NCI-H69 (cell line): ENCODE data around the gene ULK2.
A peak's percentile ranks its signal among the peaks of the same experiment; 100 is the strongest.
"Not testable (repeated sequence)": the region's sequence is repeated elsewhere in the genome, so short reads cannot be mapped to it uniquely, and the experiment has no call there.

Experiments used
- DNase-seq: peaks from one replicate; lab custom pipeline; 2025; lab: John Stamatoyannopoulos, UW

Gene ULK2

DNA sequence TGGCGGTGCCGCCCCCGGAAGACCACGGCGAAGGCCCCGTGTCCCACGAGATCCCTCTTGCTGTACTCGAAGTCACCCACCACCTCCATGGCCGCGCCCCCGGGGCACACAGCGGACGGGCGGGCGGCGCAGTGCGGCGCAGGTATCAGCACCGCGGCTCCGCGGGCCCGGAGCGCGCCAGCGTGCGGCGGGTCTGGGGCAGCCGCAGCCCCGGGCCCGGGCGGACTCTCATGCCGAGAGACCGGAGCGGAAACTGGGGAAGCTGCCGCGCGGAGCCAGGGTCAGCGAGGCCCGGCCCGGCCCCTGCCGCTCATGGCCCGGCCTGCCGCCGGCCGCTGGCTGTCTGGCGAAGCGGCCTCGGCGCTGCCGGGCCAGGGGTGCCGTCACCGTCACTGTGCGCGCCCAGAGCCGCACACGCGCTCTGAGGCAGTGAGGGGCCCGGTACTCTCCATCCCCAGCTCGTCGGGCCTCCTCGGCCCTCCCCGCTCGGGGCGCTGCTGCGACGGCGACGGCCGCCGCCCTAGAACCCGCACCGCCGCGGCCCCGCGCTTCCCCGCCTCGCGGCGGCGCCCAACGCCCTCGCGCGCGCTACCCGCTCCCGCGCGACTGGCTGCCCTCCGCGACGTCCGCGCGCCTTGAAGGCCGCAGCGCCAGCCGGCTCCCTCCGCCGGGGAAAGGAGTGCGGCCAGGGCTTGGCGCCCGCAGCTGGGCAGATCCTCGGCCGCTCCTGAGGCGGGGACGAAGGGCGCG lies at the start of gene ULK2:
ULK2 (minus strand) TSS at position 608 of the 750 bp plus-strand sequence; CDS start at position 89, 519 bp downstream.
- peak; percentile 82 for DNase-seq

GRCh38 chr17:19915245-19915978 lies 47.7 kb upstream of the ULK2 start:
- no peak for DNase-seq

DNA sequence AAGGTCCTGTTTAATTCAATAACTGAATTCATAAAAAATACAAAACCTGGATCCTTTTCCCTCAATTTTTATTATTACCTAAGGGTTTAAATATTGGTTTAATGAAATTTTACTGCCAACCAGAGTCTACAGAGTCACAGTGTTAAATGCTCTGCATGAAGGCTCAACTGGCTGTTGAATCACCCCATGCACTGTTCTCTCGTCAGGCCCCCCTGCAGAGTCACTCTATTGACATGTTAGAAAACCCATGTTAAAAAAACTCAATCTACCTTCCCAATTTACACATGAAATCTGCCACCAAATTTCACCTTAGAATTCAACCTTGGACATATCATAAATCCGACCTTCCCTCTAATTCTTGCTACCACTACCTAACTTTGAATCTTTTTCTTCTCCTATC lies 43.3 kb upstream of the ULK2 start:
- DNase-seq, result no peak

DNA sequence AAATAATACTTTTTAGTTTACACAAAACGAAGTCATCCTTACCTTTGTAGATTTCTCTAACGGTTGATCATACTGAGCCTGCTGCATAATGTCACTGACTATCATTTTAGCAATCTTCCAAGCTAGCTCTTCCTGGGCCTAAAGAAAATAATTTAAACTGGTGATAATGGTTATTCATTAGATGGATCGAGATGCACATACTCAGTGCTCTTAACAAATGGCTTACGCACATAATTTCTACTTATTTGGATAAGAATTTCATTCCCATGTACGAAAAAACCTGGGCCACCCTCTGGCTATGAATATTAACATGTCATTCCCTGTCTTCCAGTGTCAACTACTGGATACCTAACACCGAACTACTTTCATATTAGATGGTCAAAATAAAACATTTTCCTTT lies 41.4 kb upstream of the ULK2 start:
- DNase-seq, result no peak

GRCh38 chr17:19905502-19905901 lies 37.8 kb upstream of the ULK2 start:
- DNase-seq, result peak; percentile 5

DNA sequence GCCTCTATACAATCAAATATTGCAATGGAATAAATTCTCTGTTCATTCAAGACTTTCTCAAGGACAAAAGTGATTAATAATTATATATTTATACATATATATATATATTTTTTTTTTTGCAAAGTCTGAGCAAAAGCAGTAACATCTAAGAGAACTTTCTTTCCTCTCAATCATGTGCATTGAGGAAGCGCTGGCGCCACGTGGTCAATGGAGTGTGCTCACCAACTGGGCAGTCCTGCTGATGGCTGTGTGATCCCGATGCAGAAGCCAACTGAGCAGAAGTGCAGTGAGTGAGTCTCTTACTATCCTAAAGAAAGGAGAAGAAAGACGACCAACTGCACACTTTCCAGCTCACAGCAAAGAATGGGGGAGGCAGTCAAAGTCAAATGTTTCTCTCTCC lies 37.2 kb upstream of the ULK2 start:
- DNase-seq, result no peak

GRCh38 chr17:19904412-19904811 lies 36.7 kb upstream of the ULK2 start:
- no peak for DNase-seq

DNA sequence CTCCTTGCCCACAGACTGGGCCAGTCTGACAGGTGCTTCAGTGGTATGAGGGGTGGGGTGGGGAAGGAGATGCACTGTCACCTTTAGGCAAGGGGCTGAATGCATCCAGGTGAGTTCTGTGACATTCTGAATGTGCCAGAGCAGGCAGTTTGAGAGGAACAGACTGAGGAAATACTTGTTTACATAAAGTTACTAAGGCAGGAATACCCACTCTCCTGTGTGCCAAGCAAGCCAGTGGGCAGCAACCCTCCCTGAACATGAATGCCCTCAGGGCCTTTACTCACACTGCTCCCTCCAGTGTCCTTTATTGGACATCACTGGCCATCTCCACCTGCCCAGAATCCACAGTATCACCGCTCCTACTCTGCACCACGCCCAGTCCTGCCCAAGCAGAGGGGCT lies 33.1 kb upstream of the ULK2 start:
- no peak for DNase-seq

DNA sequence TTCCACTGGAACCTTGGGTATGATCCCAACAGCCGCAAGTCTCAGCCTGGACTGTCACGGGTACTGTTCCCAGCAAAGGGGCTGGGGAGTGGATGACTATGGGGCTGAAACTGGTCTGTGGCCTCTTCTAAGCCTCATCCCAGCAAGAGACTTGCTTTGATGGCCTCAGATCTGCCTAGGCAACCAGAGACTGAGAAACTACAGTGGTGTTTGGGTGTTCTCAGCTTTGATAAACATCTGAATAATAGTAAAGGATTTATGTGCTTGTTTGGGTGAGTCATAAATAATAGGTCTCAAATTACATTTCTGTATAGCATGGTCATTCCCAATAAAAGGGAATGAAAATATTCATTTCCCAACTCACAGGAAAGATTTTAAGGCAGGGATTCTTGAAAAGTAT lies 30.2 kb upstream of the ULK2 start:
- peak; percentile 17 for DNase-seq

DNA sequence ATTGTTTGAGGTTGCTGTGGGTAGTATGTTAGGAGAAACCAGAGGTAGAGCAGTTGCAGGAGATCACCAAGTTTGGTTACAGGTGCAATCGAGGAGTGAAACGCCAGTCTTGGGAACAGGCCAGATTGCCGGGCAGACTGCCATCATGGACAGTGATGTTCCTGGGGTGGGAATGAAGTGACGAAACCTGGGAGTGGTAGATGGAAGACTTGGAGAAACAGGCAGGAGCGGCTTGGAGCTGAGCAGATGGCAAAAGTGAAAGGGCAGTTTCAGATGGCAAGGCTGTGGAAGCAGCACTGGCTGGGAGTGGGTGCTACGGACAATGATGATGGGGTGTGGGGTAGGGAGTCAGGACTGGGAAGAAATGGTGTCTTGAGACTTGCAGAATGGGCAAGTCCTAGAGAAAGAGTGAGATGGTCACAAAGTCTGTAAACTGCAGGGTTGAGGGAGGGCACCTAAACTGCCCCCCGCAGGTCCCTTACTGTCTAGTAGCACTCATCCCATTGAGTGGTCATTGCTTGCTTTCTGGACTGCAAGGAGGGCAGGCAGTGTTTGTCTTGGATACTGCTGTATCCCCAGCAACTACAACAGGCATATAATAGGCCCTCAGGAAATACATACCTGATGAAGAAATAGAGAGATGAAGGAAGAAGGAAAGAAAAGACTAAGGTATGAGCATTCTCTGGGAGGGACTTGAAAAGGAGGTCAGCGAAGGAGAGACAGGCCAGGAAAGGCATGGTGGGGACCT lies 29.5 kb upstream of the ULK2 start:
- DNase-seq, result no peak

DNA sequence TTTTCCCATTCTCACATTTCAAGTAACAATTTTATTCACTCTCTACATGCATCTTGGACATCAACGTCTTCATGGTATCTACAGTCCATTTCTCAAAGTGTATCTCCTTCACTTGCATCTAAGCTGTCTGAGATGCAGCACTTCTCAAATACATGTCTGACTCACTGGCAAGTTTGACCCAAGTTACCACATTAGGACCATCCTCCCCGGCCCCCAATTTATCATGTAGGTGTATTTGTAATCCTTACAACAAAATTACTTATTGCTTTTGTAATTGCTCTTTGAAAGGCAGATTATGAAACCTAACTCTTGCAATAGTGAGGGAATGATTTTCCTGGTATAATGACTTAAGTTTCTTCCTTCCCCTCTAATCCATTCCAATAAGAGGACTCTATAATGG lies 28.9 kb upstream of the ULK2 start:
- no peak for DNase-seq

GRCh38 chr17:19890554-19890953 lies 22.8 kb upstream of the ULK2 start:
- DNase-seq, result not testable (repeated sequence)

GRCh38 chr17:19890001-19890400 lies 22.3 kb upstream of the ULK2 start:
- not testable (repeated sequence) for DNase-seq

DNA sequence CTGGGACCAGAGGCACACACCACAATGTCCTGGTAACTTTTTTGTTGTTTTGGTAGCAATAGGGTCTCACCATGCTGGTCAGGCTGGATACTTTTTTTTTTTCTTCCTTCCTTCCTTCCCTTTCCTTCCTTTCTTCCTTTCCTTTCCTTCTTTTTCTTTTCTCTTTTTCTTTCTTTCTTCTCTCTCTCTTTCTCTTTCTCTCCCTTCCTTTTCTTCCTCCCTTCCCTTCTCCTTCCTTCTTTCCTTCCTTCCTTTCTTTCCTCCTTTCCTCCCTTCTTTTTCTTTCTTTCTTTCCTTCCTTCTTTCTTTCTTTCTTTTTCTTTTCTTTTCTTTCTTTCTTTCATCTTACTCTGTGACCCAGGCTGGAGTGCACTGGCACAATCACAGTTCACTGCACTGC lies 18.4 kb upstream of the ULK2 start:
- no peak for DNase-seq

DNA sequence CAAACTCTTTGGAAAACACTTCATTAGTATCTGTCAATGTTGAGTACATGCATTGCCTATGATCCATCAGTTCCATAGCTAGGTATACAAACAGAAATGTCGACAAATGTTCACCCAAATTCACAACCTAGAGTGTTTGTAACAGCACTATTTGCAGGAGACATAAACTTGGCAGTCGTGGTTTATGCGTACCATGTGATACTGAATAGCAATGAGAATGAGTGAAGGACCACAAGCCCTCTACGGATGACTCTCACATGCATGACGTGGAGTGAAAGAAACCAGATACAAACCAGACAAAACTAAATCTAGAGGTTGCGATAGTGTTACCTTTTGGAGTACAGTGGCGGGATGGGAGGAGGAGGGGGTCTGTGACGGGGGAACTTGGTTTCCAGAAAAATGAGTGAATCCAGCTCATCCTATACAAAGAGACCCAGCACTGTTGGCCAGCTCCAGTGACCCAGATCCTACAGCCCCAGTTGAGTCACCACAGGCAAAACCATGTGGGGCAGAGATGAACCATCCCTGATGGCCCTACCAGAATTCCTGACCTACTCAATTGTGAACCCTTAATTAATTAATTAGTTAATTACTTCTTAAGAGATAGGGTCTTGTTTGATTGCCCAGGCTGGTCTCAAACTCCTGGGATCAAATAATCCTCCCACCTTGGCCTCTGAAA lies 15.9 kb upstream of the ULK2 start:
- no peak for DNase-seq

- DNase-seq, result no peak
Observed at GRCh38 chr17:19880393-19880792, 12.7 kb upstream of the ULK2 start.

DNA sequence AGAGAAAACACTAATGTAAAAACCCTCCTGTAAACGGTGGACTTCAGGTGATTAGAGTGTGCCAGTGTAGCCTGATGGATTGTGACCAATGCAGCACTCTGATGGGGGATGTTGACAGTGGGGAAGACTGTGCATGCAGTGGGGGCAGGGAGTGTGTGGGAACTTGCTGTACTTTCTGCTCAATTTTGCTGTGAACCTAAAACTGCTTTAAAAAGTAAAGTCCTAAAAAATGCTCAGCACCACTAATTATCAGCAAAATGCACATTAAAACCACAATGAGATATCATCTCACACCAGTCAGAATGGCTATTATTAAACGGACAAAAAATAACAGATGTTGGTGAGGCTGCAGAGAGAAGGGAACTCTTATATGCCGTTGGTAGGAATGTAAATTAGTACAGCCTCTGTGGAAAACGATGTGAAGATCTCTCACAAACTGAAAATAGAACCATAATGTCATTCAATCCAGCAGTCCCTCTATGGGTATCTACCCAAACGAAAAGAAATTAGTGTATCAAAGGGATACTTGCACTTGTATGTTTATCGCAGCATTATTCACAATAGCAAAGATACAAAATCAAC lies 9.7 kb upstream of the ULK2 start:
- no peak for DNase-seq

DNA sequence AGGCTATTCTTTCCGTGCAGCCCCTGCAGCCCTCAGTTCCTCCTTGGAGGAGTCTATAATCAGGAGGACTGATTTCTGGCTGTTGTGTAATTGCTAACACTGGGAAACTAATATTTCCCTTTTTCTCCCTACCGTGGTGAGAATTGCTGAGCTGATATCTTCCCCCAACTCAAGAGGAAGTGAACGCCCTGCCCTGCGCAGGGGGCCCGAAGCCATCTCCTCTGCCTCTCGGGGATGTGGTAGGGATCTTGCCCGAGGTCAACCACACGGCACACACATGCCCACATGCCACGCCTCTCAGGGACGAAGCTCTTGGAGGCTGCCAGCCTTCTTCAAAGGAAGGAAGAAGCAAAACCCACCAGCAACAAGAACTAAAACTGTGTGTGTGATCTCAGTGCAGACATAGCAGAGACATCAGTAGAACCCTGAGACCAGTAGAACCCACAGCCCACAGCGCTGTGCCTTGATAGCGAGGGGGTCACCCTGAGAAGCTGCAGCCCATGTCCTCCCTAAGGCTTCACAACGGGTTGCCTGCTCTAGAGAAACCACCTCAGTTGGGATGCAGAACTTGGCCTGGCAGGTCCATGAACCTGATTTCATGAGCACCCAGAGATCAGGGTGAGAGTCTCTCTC lies 8.9 kb upstream of the ULK2 start:
- no peak for DNase-seq

DNA sequence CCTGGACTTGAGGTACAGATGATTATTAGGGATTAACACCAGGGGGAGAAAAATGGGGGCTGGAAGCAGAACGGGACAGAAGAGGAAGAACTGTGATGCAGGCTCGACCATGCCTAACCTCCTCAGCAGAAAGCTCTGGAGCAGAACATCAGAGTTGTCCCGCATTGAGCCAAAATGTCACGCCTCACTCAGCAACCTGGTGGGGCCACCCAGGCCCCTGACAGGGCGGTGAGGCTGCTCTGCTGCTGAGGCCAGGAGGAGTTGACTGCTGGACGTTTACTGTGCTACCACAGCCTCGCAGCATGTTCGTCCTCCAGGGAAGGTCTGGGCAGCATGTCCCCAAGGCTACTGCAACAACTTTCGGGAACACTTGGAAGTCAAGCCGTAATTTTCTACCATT lies 6.5 kb upstream of the ULK2 start:
- DNase-seq, result no peak

- no peak for DNase-seq
Observed at GRCh38 chr17:19873346-19873745, 5.6 kb upstream of the ULK2 start.

DNA sequence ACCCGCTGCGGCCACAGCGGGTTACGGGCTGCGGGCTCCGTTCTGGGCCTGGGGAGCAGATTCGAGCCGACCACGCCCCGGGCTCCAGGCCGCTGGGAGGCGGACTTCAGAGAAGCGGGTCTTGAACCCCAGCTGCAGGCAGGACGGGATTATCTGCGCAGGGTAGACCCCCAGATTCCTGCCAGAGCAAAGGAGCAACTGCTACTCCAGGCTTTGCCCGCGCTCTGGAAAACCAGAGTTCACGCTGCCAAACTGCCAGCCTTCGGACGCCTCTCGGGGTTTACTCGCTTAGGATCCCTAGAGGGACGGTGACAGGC lies 301 bp upstream of the ULK2 start:
- DNase-seq, result no peak

GRCh38 chr17:19867079-19867328 lies 732 bp downstream of the ULK2 start:
- DNase-seq, result peak; percentile 71
